Keratinocyte (primary cell): ENCODE measurements around the gene DIP2B. TPM values are rescaled to one million over a fixed set of nuclear protein-coding genes. Genes with fewer than 3 reads are reported as not detected.
A peak's percentile ranks its signal among the peaks of the same experiment; 100 is the strongest.

ENCODE experiments used
- DNase-seq: peaks from one replicate; pipeline ENCODE4 v3.0.0-alpha.2; 2011; ENCODE audit warnings: low read depth, missing footprints, low spot score
- FAIRE-seq: peaks from 2 replicates; lab custom pipeline; 2011; peaks lifted over from hg19 to GRCh38; lab: Jason Lieb, UNC
- H2AFZ ChIP-seq: 2 replicates; pipeline ENCODE4 v1.6.0; 2012; ENCODE audit warnings: low read length, control low read depth, inconsistent platforms; ENCODE audit not compliant: control insufficient read depth
- H3K27ac ChIP-seq: 2 replicates; pipeline ENCODE4 v1.5.1; 2011; ENCODE audit warnings: low read length; ENCODE audit not compliant: control insufficient read depth, insufficient read depth
- H3K27me3 ChIP-seq: 3 replicates; pipeline ENCODE4 v1.6.0; 2011; ENCODE audit warnings: low read length; ENCODE audit not compliant: control insufficient read depth, insufficient read depth; ENCODE audit errors: extremely low read depth
- H3K36me3 ChIP-seq, 2 experiments: 2 replicates in 1 of 2; 3 replicates in 1 of 2; pipeline ENCODE4 v1.5.1; 2011; ENCODE audit warnings: low read length in 2 of 2, mild to moderate bottlenecking in 1 of 2; ENCODE audit not compliant: control insufficient read depth in 2 of 2, insufficient read depth in 2 of 2; ENCODE audit errors: extremely low read depth in 1 of 2
- H3K4me1 ChIP-seq: 3 replicates; pipeline ENCODE4 v1.5.1; 2011; ENCODE audit warnings: low read length; ENCODE audit not compliant: control insufficient read depth, insufficient read depth; ENCODE audit errors: extremely low read depth
- H3K4me2 ChIP-seq: 3 replicates; pipeline ENCODE4 v1.6.0; 2011; ENCODE audit warnings: low read depth, low read length; ENCODE audit not compliant: control insufficient read depth, insufficient read depth; ENCODE audit errors: extremely low read depth
- H3K4me3 ChIP-seq, 3 experiments: fragments of 200-600 bp in 1 of 3; sonication (generic) in 1 of 3; 2 replicates in 2 of 3; 3 replicates in 1 of 3; pipeline ENCODE4 v1.5.1; 2011 to 2016; ENCODE audit warnings: low read length in 3 of 3, mild to moderate bottlenecking in 3 of 3, control low read depth in 2 of 3, inconsistent platforms in 1 of 3, low read depth in 1 of 3, mixed read lengths in 1 of 3, mixed run types in 1 of 3, moderate library complexity in 1 of 3; ENCODE audit not compliant: control insufficient read depth in 2 of 3, insufficient read depth in 2 of 3; ENCODE audit errors: extremely low read depth in 1 of 3
- H3K79me2 ChIP-seq: 2 replicates; pipeline ENCODE4 v1.6.0; 2012; ENCODE audit warnings: low read length; ENCODE audit not compliant: control insufficient read depth, insufficient read depth
- H3K9ac ChIP-seq: 3 replicates; pipeline ENCODE4 v1.6.0; 2011; ENCODE audit warnings: low read length; ENCODE audit not compliant: control insufficient read depth, insufficient read depth; ENCODE audit errors: extremely low read depth
- H3K9me1 ChIP-seq: 3 replicates; pipeline ENCODE4 v1.6.0; 2011; ENCODE audit warnings: low read length; ENCODE audit not compliant: control insufficient read depth, insufficient read depth; ENCODE audit errors: extremely low read depth
- H3K9me3 ChIP-seq: 2 replicates; pipeline ENCODE4 v1.5.1; 2012; ENCODE audit warnings: low read depth, low read length; ENCODE audit not compliant: control insufficient read depth
- H4K20me1 ChIP-seq: 3 replicates; pipeline ENCODE4 v1.6.0; 2011; ENCODE audit warnings: low read length; ENCODE audit not compliant: control insufficient read depth, insufficient read depth; ENCODE audit errors: extremely low read depth
- CTCF ChIP-seq, 3 experiments: IDR thresholded peaks in 1 of 3; conservative IDR thresholded peaks in 1 of 3; optimal IDR thresholded peaks in 1 of 3; 2 replicates in 2 of 3; 3 replicates in 1 of 3; pipeline versions ENCODE3 to v1.5.1; 2011; ENCODE audit warnings: low read length in 3 of 3, mild to moderate bottlenecking in 3 of 3, moderate library complexity in 2 of 3, control low read depth in 1 of 3, inconsistent platforms in 1 of 3; ENCODE audit not compliant: insufficient read depth in 2 of 3; ENCODE audit errors: extremely low read depth in 1 of 3
- EZH2 ChIP-seq: IDR thresholded peaks from one replicate; pipeline ENCODE4 v1.6.1; 2012; ENCODE audit warnings: inconsistent platforms, mild to moderate bottlenecking, low read length, moderate library complexity
- dilution Hi-C: fragments of 300-500 bp; cut with MboI; formaldehyde crosslinking; loops from one replicate; pipeline ENCODE4 v1.7.0; 2020; ENCODE audit warnings: low sequenced_read_pairs; ENCODE audit not compliant: extremely low pct_ligation_motif_present
- polyA plus RNA-seq, 5 experiments: library from polyadenylated mRNA; depleted of rRNA in 3 of 5; stranded (reverse) in 3 of 5; stranded (forward) in 1 of 5; unstranded in 1 of 5; fragments of >200 nt; gene quantifications; 1 replicate in 1 of 5; 2 replicates in 3 of 5; 3 replicates in 1 of 5; pipeline versions ENCODE4 v1.2.1 to v1.2.3, GENCODE V29; 2011 to 2012; ENCODE audit warnings: missing spikeins in 2 of 5, low read depth in 1 of 5, low replicate concordance in 1 of 5

The DIP2B gene
- polyA plus RNA-seq, 1 donor (not counting 4 experiments of a cell fraction or from before 2014, with no cell fraction given): 30.2 TPM

DNA sequence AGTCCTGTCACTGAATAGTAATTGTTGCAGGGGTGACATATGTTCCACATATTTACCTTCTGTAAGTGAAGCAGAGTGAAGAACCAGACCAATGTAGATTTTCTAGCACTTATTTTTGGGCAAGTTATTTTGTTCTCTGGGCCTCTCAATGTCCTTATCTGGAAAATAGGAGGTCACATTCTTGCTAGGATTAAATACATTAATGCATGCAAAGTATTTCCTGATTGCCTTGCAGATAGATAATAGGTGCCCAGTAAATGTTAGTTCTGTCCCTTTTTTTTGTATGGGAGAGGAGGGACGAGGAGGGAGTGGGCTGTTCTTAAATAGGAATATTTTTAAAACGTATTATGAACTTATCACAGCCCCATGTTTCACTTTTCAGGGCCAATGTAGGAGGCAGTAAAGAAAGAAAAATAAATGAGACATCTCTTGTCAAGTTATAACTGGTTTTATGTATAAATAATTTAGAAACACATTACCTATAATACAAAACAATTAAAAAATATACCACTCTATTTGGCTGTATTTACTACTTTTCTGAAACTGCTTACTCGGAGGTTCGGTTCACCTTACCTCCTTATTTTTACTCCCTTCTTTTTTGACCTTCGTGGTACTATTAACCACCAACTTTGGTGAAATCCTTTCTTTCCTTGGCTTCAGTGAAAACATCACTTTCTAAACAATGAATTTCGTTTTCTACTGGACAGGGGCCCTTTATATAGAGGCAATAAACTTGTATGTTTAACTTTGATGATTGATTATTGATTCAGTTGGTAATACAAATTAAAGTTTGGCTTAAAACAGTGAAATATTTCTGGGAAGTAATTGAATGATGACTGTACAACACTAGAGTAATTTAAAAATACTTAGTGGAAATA is 41.9 kb downstream of the DIP2B start:
- dilution Hi-C loops: no loop called here
- peaks cover 41% of the 10 kb centered on the region for H3K4me1 ChIP-seq
- FAIRE-seq (no peak), DNase-seq (no peak)
- peaks cover 69% of the 10 kb centered on the region for H3K79me2 ChIP-seq
- no peaks in the 10 kb centered on the region for H3K27me3 ChIP-seq
- H3K4me2 ChIP-seq: no peak overlapping the region
- TF ChIP-seq EZH2: no peak
- TF ChIP-seq CTCF (optimal IDR thresholded peaks at IDR 0.05 in 1 of 3, IDR thresholded peaks at IDR 0.05 in 1 of 3, conservative IDR thresholded peaks at IDR 0.05 in 1 of 3; ENCODE audit: extremely low read depth in 1 of 3, insufficient read depth in 2 of 3, low read length in 3 of 3): no peak
- no peaks in the 10 kb centered on the region for H4K20me1 ChIP-seq
- H3K27ac ChIP-seq: peak overlapping the region; percentile 56
- no peak overlapping the region for H3K9ac ChIP-seq
- no peaks in the 10 kb centered on the region for H3K9me3 ChIP-seq
- no peak overlapping the region for H3K4me3 ChIP-seq
- no peaks in the 10 kb centered on the region for H3K36me3 ChIP-seq
- H3K9me1 ChIP-seq: no peaks in the 10 kb centered on the region
- no peak overlapping the region for H2AFZ ChIP-seq

- FAIRE-seq (no peak), DNase-seq (no peak)
- H3K4me3 ChIP-seq: no peak overlapping the region
- no peak overlapping the region for H3K27ac ChIP-seq
- no peak overlapping the region for H3K9ac ChIP-seq
- H3K9me3 ChIP-seq: no peaks in the 10 kb centered on the region
- H4K20me1 ChIP-seq: no peaks in the 10 kb centered on the region
- H3K36me3 ChIP-seq: no peaks in the 10 kb centered on the region
- H3K9me1 ChIP-seq: no peaks in the 10 kb centered on the region
- dilution Hi-C loops: no loop called here
- no peak overlapping the region for H2AFZ ChIP-seq
- no peak for TF ChIP-seq CTCF (optimal IDR thresholded peaks at IDR 0.05 in 1 of 3, IDR thresholded peaks at IDR 0.05 in 1 of 3, conservative IDR thresholded peaks at IDR 0.05 in 1 of 3; ENCODE audit: extremely low read depth in 1 of 3, insufficient read depth in 2 of 3, low read length in 3 of 3)
- TF ChIP-seq EZH2: no peak
- H3K79me2 ChIP-seq: peaks cover 72% of the 10 kb centered on the region
- H3K4me2 ChIP-seq: no peak overlapping the region
- H3K27me3 ChIP-seq: no peaks in the 10 kb centered on the region
- H3K4me1 ChIP-seq: peaks cover 45% of the 10 kb centered on the region
Observed at GRCh38 chr12:50547742-50548141, 43.0 kb downstream of the DIP2B start.
